Fibroblast of peridontal ligament (primary cell): ENCODE results near the gene IGSF8.

ENCODE experiments used
- DNase-seq: peaks from one replicate; pipeline ENCODE4 v3.0.0-alpha.2; 2010; ENCODE audit errors: extremely low read depth

Gene IGSF8

DNA sequence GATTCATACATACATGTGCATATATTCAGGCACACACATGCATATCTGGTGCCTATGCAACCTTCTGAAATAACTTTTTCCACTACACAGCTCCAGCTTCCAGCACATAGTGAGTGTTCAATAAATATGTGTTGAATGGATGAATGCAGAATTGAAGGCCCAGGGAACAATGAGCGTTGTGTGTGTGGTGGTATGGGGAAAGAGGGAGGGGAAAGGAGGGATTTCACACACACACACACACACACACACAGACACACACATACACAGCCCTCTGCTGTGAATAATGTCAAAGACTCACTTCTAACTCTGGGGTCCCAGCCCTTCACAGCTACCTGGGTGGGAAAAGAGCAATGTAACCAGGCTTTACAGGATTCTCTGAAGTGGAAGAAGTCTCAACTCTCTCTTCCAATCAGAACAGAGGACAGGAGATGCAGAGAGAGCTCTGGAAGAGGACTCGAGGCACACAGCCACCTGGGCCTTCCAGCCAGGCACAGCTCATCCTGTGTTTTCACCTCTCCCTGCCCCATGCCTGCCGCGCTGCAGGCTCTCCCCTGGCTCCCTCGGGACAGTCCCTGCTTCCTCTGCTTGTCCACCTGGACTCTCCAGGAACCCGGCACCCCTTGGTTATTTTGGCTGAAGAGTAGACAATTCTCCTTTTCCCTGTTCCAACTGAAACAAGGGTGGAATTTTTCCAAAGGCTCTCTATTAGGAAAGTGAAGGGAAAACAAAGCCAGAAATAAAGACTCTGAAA lies 5.4 kb upstream of the IGSF8 start:
- no peak for DNase-seq

DNA sequence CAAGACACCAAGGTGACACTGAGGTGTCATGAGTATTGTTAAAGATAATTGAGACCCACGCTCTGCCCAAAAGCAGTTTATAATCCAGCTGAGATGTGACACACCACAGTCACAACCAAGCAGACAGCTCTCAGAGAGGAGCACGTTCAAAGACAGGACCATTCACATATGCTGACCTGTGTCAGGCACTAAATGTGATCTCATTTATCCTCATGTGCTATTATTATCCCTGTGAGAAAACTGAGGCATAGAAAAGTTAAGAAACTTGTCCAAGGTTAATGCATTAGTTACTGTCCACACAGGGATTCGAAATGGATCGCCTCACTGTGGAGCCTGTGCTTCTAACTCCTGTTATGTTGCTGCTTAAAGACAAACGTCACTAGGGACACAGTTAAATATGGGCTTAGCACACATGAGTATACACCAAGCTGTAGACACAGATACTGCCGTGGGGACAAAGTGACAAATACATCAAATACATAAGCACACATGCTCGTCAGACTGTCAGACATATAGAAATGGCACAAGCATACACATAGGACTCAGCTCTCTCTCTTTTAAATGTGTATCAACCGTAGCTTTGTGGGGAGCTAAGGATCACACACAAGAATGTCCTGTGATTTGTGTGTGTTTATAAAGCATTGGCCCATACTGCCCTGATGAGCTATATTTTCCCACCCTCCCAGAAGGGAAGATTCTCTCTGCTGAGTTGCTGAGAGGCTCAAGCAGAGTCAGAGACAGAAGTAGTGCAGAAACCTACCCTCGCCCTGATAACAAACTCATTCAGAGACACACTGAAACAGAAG lies 3.5 kb upstream of the IGSF8 start:
- peak; percentile 36 for DNase-seq

DNA sequence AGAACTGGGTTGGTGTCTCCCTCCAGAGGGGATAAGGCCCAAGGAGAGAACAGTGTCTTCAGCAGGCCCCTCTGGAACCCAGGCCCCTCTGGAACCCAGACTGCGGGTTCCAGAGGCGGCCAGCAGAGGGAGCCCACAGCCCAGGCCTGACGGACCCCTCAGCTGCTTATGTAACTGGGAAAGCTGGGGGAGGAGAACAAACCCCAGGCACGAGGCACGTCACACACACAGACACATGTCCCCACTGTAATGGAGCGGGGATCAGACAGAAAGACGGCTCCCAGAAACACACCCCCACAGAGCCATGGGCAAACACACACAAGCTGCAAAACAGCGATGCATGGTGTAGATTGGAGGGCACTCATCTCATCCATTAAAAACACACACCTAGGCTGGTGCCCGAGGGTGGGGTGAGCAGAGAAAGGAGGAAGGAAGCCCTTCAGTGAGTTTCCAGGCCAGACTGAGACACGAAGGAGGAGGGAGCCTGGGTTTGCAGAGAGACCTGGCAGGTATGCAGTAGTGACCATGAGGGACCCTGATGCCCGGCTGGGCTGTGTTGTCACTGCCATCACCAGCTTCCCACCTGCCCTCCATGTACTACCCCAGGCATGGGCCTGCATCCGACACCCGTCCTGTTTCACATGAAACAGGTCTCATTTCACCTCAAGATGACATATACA lies 2.8 kb upstream of the IGSF8 start:
- peak; percentile 77 for DNase-seq

DNA sequence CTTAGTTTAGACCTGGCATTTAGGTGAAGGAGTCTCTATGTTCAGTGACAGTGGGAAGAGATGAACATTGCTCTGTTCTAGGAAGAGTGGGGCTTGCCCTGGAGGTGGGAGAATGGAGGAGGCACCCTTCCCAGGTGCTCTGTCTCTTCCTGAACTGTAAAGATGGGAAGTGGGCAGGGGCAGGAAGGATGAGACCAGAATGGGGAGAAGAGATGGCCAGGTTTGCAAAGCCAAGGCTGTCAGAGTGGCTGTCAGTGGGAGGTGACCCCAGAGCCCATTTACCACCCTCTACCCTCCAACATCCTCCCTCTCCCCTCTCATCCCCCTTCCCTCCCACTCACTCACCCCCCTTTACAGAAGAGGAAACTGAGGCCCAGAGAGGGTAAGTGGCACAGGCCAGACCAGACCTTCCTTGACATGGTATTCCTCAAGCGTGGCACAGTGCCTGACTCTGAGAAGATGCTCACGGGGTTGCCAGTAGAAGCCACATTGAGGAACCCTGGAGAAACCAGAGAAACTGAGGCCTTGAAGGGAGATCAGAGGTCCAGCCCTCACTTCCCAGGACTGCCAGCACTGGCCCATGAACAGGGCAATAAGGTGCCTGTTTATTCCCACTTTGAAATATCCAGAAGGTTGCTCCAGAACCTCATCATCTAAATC lies 1.4 kb upstream of the IGSF8 start:
- DNase-seq = no peak

DNA sequence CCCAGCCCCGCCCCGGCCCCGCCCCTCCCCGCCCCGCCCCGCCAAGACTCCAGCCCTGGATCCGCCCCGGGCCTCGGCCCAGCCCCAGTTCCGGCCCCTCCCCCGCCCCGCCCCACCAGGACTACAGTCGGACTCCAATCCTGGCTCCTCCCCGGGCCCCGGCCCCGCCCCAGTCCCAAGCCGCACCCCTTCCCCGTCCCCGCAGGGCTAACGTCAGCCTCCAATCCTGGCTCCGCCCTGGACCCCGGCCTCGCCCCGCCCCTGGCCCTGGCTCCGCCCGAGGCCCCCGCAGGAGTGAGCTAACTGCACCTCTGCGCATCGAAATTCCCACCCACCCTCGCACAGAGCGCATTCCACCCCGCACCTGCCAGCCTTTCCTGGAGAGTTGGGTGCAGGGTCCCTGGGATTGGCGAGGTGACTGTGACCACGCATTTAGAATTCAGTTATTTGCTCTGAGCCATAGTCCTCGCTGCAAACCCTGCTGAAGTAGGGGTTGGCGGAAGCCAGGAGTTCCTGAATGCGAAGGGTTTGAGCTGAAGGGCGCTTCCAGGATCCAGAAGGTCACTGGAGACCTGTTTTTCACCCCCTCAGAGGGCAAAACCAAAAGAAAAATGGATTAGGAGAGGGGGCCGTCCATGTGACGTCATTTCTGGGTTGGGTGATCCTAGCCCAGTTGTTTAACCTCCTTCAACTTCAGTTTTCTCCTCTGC lies 588 bp upstream of the IGSF8 start:
- DNase-seq = peak; percentile 87

DNA sequence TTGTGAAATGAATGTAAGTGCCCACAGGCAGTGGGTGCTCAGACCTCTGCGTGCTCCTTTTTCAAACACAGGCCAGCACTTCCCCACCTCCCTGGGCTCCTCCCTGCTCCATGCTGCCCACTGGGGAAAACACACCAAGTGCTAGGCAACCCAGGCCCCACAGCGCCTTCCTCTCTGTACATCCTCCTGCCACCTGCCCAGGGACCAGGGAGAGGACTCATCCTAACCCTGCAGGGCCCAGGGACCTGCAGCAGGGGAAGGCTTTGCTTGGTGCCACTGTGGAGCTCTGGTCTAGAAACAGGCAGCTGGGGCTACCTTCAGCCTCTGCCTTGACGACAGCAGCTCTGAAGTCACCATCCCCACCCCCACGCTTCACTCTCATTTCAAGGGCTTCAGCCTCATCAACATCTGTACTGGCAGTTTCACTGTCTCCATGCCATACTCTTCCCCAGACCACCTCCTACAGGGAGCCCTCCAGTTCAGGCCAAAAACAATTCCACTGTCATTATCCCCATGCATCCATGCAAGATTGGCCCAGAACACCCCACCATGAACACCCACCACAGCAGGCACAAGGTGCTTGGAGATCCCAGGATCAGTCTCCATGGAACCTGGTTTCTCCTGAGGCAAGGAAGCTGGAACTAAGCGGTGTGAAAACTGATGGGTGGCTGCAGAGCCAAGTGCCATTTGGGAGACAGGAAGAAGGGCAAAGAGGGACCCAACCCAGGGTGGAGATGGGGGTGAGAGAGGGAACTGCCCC lies 1.1 kb downstream of the IGSF8 start:
- DNase-seq = no peak

DNA sequence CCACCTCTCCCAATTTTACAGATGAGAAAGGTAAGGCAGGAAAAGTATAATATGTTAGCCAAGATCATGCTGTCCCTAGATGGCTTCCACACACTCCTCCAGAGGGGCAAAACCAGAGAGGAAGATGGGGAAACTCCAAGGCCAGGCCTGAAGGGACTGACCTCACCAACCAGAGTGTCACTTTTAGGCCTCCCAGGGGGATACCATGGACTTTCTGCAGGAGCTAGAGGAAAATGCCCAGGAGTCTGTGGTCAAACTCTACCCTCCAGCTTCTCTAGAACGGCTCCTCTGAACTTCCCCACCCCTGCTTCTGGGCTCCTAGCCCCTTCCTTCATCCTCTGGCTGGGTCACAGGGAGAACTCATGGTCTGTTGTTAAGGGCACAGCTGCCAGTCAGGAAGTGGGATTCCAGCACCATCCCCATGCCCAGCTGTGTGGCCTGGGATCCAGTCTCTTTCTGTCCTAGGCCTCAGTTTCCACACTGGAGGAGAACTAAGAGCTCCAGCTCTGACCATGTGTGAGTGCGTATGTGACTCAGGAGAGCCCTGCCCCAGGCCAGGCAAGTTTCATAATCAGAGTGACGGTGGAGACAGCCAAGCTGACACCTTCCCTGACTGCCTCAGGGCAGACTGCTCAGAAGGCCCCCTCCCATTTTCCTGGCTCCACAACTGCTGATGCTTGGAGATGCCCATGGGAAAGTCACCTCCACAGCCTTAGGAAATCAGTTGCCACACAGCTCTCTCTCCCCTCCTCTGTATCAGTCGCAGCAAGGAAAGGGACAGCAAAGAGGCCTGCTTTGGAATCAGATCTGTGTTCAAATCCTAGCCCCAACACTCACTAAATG lies 1.9 kb downstream of the IGSF8 start:
- DNase-seq = peak; percentile 29

DNA sequence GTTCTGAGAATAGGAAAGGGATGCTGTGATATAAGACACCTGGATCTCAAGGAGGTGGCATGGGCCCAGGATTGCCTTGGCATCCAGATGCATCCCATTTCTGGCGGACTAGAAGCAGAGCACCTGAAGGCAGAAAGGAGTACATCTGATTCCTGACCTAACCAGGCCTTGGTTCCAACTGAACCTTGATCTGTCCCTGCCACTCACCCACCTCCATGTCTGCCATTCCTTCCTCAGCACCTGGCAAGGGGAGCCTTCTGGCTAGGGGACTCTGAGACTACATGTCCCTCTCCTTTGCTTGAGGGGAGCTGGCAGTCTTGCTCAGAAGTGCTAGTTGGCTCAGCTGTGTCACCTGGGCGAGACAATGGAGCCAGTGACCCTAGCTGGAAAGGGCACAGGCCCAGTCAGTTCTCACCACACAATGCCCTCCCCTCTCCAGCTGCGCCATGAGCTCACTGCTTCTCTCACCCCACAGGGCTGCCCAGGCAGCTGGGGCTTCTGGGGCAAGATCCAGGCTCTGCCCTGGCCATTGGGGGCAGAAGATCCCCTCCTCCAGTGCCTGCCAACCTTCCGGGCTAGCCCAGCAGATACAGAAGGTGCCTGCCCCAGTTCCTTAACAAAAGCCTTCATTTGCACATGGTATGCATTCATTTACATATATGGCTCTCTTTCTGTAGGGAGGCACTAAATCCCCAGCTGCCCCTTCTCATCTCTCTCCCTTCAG lies 2.9 kb downstream of the IGSF8 start:
- DNase-seq = no peak

DNA sequence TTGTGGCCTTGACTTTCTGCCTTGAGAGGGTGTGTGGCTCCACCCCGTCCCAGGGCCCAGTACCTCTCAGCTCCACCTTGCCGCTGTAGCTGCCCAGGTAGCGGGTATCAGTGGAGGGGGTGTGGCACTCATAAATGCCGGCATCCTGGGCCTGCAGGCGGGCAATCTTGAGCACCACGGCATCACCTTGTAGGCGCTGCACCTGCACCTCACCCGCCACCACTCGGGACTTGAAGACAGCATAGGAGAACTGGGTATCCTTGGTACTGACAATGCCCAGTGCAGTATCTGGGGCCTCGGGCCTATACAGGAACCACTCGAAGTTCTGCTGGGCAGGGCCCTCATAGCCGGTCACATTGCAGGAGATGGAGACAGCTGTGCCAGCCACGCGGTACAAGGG lies 3.6 kb downstream of the IGSF8 start:
- no peak for DNase-seq

DNA sequence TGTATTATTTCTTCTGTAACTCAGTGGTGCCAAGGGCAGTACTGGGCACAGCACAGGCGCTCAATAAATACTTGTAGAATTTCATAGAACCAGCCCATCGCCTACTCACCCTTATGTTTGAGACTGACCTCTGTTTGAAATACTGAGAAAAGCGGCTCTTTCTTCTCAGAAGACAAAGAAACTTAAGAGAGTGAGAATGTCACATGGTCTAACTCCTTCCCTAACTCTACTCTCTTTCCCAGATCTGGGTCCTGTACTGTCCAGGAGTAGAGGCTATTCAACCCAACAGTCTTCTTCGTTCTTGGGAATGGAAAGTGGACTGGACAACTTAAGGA lies 4.2 kb downstream of the IGSF8 start:
- DNase-seq = no peak

DNA sequence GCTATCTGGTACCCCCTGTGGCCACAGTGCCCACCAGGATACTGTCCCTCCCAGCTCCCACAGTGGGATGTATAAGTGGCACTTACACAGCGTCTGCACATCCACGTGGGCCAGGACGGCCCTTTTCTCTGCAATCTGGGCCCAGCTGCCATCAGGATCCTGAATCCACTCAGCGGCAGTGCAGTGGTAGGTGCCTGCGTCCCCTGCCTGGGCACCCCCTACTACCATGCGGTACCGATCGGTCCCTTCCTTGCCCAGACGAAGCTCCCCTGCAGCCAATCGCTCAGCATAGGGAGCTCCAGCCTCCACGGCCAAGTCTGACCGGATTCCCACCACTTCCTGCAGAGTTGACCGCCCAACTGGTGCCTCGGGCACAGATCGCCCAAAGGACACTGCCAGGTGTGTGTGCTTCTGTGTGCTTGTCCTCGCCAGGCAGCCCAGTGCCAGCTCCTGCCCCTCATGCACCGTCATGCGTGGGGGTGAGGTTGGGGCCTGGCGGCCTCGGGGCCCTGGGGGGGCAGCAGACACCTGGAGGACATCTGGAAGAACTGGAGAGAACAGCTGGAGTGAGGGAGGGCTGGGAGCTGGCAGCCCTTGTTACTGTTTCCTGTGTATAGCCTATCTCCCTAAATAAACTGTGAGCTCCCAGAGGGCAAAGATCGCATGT lies 4.7 kb downstream of the IGSF8 start:
- no peak for DNase-seq

DNA sequence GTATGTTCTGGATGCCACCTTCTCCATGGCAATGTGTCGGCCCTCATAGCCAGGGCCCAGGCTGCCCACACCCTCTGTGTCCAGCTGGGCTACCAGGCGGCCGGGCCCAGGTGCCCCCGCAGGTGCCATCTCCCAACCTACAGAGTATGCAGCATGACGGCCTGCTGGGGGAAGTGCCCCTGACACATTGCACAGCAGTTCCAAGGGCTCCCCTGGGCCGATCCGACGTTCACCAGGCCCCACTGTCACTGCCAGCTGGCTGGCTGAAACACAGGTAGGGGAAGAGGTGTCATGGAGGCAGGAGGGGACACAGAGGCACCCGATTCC lies 5.4 kb downstream of the IGSF8 start:
- no peak for DNase-seq

DNA sequence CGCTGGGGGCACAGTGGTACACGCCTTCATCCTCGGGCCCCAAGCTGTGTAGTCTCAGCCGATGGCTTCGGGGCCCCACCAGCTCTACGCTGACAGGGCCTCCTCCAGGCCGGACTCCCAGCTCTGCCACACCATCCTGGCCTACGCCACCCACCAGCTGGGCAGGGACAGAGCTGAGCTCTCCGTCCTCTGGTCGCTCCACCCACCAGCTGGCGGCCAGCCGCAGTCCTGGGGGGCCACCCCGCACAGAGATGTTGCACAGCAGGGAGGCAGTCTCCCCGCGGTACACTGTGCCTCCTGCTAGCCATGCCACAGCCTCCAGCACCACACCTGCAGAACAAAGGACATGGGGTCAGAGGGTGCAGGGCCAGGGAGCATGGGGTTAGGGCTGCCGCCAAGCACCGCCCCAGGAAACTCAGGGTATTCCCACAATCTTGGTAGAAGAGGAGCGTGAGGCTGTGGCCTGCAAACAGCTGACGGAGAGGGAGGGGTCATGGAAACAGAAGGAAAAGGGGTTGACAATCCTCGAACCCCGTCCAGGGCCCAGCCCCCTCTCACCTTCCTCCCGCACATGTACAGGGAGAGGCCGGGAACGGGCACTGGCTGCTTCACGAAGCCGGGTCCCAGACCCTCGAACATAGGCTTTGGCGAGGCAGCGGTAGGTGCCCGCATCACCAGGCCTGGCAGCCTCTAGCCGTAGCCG lies 5.9 kb downstream of the IGSF8 start:
- DNase-seq = no peak

DNA sequence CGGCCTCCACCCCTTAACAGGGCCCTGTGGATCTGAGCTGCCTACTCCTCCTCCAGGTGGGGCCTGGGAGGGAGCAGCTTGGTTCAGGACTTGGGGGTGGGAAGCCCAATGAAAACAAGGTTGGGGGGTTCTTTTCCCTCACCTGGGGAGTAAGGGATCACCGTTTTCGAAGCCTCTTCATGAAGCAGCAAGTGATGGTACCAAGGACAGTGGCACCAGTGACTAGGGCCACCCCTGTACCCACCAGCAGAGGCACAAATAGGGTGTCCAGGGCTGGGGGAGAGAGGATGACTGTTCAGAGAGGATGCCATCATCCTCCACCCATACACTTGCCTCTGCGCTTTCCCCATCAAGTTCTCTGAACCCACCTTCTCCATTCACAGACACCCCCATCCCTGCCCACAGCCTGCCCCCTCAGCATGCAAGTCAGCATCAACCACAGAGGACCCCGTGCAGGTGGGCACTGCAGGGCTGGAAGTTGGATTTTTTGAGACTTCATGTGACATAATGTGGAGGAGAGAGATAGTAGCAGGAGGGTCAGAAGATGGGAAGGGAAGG lies 6.7 kb downstream of the IGSF8 start:
- no peak for DNase-seq

DNA sequence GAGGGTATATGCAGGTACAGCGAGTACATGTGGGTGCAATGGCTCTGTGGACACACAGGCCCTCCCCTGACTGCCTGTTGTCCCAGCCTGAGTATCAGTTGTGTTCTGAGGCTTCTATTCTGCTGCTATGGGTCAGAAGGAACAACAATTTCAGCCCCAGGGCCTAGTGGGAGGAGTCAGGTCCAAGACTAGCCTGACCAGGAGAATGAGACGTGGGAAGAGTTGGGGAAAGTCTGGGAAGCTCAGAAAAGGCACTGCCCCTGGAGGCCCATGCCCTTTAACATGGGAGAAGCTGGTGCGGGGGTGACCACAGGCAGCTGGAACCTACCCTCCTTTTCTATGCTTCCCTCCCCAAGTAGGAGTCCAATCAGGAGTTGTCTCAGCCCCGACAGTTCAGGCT lies 7.7 kb downstream of the IGSF8 start:
- DNase-seq = no peak

DNA sequence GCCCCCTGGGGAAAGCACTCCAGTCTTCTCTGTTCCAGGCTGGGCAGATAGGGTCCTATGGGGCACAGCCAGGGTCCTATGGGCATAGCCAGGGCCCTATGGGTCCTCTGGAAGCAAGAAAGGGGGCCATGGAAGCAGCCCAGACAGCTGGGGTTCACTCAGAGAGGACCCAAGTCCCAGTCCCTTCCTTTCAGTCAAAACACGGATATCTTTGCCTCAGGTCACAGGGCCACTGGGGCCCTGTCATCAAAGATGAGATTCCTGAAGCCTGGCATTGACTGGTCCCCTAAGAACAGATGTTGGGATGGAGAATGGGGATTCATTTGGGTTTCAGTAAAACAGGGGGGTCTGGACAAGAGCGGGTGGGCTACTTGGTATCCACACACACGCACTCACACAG lies 8.5 kb downstream of the IGSF8 start:
- no peak for DNase-seq

DNA sequence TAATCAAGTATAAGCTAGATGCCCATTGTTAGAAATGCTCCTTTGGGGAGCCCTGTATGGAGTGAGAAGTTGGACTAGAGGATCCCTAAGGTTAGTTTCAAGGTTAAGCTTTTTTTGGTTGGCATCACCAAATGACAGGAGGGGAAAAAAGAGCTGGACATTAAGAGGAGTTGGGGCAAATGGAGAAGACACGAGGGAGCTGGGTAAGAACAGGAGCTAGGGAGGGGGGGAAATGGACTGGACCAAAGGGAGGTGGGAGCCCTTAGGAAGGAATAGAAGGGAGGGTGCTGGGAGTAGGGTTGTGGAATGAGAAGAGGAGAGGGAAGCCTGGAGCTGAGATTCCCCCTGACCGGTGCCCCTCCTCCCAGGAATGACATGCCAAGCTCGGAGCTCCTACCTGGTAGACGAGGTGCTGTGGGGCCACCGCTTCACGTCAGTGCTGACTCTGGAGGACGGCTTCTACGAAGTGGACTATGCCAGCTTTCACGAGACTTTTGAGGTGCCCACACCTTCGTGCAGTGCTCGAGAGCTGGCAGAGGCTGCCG lies 11.2 kb downstream of the IGSF8 start:
- DNase-seq = no peak

DNA sequence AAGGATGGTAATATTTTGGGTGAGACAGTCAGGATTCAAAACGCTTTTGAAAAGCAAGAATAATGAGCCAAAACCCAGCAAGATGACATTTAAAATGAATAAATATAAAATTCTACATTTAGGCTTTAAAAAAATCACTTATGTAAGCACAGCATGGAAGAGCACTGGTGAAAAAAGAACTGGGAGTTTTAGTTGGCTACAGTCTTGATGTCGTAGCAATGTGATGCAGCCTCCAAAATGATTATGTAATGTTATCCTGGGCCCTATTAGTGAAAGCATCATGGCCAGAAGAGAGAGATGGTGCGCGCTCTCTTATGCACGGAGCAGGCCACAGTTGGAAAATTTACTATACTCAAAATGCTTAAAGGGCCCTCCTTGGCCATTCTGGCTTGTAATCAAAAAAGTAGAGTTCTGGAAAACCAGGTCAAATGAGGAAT lies 11.9 kb downstream of the IGSF8 start:
- DNase-seq = peak; percentile 14
